ENCODE data around the gene MESP2. TPM values are rescaled to one million over a fixed set of nuclear protein-coding genes. Genes with fewer than 3 reads are reported as not detected.

Gene MESP2
- total and polyA plus RNA-seq, 2 of the 8 experiments (the other 6 are each of a cell fraction or from before 2014, with no cell fraction given) = 0.35 to 0.80 TPM

DNA sequence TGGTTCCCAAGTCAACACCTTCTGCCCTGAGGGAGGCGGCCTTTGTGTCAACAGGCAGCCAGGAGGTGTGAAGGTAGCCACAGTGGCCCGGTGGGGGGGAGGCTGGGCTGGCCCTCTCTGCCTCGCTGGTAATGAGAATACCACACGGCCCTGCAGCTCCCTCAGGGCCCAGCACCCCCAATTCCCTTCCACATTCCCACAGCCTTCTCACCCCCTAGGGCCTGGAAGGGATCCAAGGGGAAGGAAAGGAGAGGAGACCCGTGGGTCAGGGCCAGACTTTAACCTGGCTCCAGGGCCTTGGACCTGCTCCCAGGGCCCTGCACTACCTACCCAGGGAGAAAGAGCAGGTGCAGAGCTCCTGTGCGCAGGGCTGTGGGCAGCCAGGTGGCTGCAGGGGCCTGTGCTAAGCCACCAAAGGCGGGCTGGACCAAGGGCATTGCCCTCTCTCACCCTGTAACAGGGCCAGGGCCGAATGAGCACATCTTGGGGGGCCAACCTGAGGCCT, 8.7 kb upstream of the MESP2 start:
- Histone ChIP-seq H3K4me2 (ENCODE audit: insufficient read depth in 1 of 2, low read depth in 2 of 2, low read length in 2 of 2) (no peak overlapping the region), H4K5ac (ENCODE audit: insufficient read length, low read depth, low read length) (no peak overlapping the region), H2BK15ac (ENCODE audit: low read length) (no peak overlapping the region), H2BK12ac (ENCODE audit: low read depth, low read length) (no peak overlapping the region), H3K18ac (ENCODE audit: extremely low read depth, low read length) (no peak overlapping the region; the same call in 1 of the 2 replicates), H3K4ac (replicated peaks; ENCODE audit: insufficient read length, low read depth, low read length) (no peak overlapping the region), H3K9ac (replicated peaks in 1 of 4; ENCODE audit: extremely low read depth in 1 of 4, low read depth in 3 of 4, low read length in 3 of 4) (no peak overlapping the region), H2AK5ac (ENCODE audit: low read depth, low read length) (no peak overlapping the region; the same call in 1 of the 2 replicates), H3K79me1 (ENCODE audit: low read depth, low read length) (no peaks in the 10 kb centered on the region), H2AFZ (ENCODE audit: low read length) (no peak overlapping the region), H4K8ac (ENCODE audit: extremely low read depth, insufficient read depth, low read length) (no peak overlapping the region; the same call in 1 of the 2 replicates), H2BK20ac (ENCODE audit: low read length) (no peak overlapping the region), H2BK120ac (replicated peaks; ENCODE audit: low read depth, low read length) (no peak overlapping the region), H3K79me2 (ENCODE audit: control insufficient read depth in 1 of 2, insufficient read depth in 2 of 2, low read length in 2 of 2) (no peaks in the 10 kb centered on the region), H3K9me3 (ENCODE audit: insufficient read depth in 2 of 2, low read depth in 1 of 2, low read length in 1 of 2) (no peaks in the 10 kb centered on the region), H4K20me1 (replicated peaks in 1 of 2; ENCODE audit: control insufficient read depth in 1 of 2, insufficient read depth in 2 of 2, low read length in 2 of 2) (no peaks in the 10 kb centered on the region), H3K27ac (ENCODE audit: low read depth, low read length) (no peak overlapping the region), H3K36me3 (ENCODE audit: control insufficient read depth in 2 of 4, insufficient read depth in 4 of 4, low read length in 3 of 4) (no peaks in the 10 kb centered on the region), H3K27me3 (replicated peaks in 1 of 4; ENCODE audit: control insufficient read depth in 3 of 4, extremely low read depth in 1 of 4, insufficient read depth in 3 of 4, low read length in 3 of 4) (no peaks in the 10 kb centered on the region), H2BK5ac (ENCODE audit: low read depth, low read length) (0 out of 2 replicates have a peak overlapping the region, but pooled peaks have one; percentile 44), H3K14ac (ENCODE audit: insufficient read length) (no peak overlapping the region), H3K23ac (ENCODE audit: insufficient read length) (no peak overlapping the region), H3K56ac (replicated peaks; ENCODE audit: insufficient read length, low read depth, low read length) (no peak overlapping the region), H3K4me1 (replicated peaks in 1 of 4; ENCODE audit: control insufficient read depth in 3 of 4, insufficient read depth in 4 of 4, low read length in 3 of 4) (no peaks in the 10 kb centered on the region; a peak in 1 of 7 replicates), H3K4me3 (ENCODE audit: extremely low read depth in 1 of 4, insufficient read depth in 2 of 4, low read depth in 3 of 4, low read length in 4 of 4) (no peak overlapping the region), H3K23me2 (ENCODE audit: low read depth, low read length) (no peaks in the 10 kb centered on the region), H4K91ac (replicated peaks; ENCODE audit: insufficient read length, low read length) (no peak overlapping the region)
- POLR2A ChIA-PET (ENCODE audit: partially characterized antibody) = no interaction called here
- no peak for DNase-seq (ENCODE audit: low read depth in 1 of 2, low spot score in 2 of 2)
- 72% methylated on average over 6 of the region's 8 CpGs; no CpG with 5 or more reads in 1 of the 2 experiments for WGBS, 2 experiments (ENCODE audit: extremely low coverage in 1 of 2, insufficient coverage in 1 of 2, insufficient read length in 1 of 2, insufficient replicate concordance in 2 of 2, low coverage in 1 of 2, low lambda C conversion rate in 2 of 2, missing lambda C conversion rate in 1 of 2)
- no peak for FAIRE-seq
- CTCF ChIA-PET (ENCODE audit: partially characterized antibody) = interaction anchor here (1.0 to 10.6 kb wide), 7 partner anchors 10 to 108 kb away, joined by 3 to 153 read pairs (median 3); no protein-coding TSS in a partner anchor
